Keratinocyte (primary cell): Measurements from ENCODE around the gene MGP. TPM values are rescaled to one million over a fixed set of nuclear protein-coding genes. Genes with fewer than 3 reads are reported as not detected.

Experiments
- DNase-seq: peaks from one replicate; pipeline ENCODE4 v3.0.0-alpha.2; 2011; ENCODE audit warnings: low read depth, missing footprints, low spot score
- FAIRE-seq: peaks from 2 replicates; lab custom pipeline; 2011; peaks lifted over from hg19 to GRCh38; lab: Jason Lieb, UNC
- H2AFZ ChIP-seq: 2 replicates; pipeline ENCODE4 v1.6.0; 2012; ENCODE audit warnings: low read length, control low read depth, inconsistent platforms; ENCODE audit not compliant: control insufficient read depth
- H3K27ac ChIP-seq: 2 replicates; pipeline ENCODE4 v1.5.1; 2011; ENCODE audit warnings: low read length; ENCODE audit not compliant: control insufficient read depth, insufficient read depth
- H3K27me3 ChIP-seq: 3 replicates; pipeline ENCODE4 v1.6.0; 2011; ENCODE audit warnings: low read length; ENCODE audit not compliant: control insufficient read depth, insufficient read depth; ENCODE audit errors: extremely low read depth
- H3K36me3 ChIP-seq, 2 experiments: 2 replicates in 1 of 2; 3 replicates in 1 of 2; pipeline ENCODE4 v1.5.1; 2011; ENCODE audit warnings: low read length in 2 of 2, mild to moderate bottlenecking in 1 of 2; ENCODE audit not compliant: control insufficient read depth in 2 of 2, insufficient read depth in 2 of 2; ENCODE audit errors: extremely low read depth in 1 of 2
- H3K4me1 ChIP-seq: 3 replicates; pipeline ENCODE4 v1.5.1; 2011; ENCODE audit warnings: low read length; ENCODE audit not compliant: control insufficient read depth, insufficient read depth; ENCODE audit errors: extremely low read depth
- H3K4me2 ChIP-seq: 3 replicates; pipeline ENCODE4 v1.6.0; 2011; ENCODE audit warnings: low read depth, low read length; ENCODE audit not compliant: control insufficient read depth, insufficient read depth; ENCODE audit errors: extremely low read depth
- H3K4me3 ChIP-seq, 3 experiments: fragments of 200-600 bp in 1 of 3; sonication (generic) in 1 of 3; 2 replicates in 2 of 3; 3 replicates in 1 of 3; pipeline ENCODE4 v1.5.1; 2011 to 2016; ENCODE audit warnings: low read length in 3 of 3, mild to moderate bottlenecking in 3 of 3, control low read depth in 2 of 3, inconsistent platforms in 1 of 3, low read depth in 1 of 3, mixed read lengths in 1 of 3, mixed run types in 1 of 3, moderate library complexity in 1 of 3; ENCODE audit not compliant: control insufficient read depth in 2 of 3, insufficient read depth in 2 of 3; ENCODE audit errors: extremely low read depth in 1 of 3
- H3K79me2 ChIP-seq: 2 replicates; pipeline ENCODE4 v1.6.0; 2012; ENCODE audit warnings: low read length; ENCODE audit not compliant: control insufficient read depth, insufficient read depth
- H3K9ac ChIP-seq: 3 replicates; pipeline ENCODE4 v1.6.0; 2011; ENCODE audit warnings: low read length; ENCODE audit not compliant: control insufficient read depth, insufficient read depth; ENCODE audit errors: extremely low read depth
- H3K9me1 ChIP-seq: 3 replicates; pipeline ENCODE4 v1.6.0; 2011; ENCODE audit warnings: low read length; ENCODE audit not compliant: control insufficient read depth, insufficient read depth; ENCODE audit errors: extremely low read depth
- H3K9me3 ChIP-seq: 2 replicates; pipeline ENCODE4 v1.5.1; 2012; ENCODE audit warnings: low read depth, low read length; ENCODE audit not compliant: control insufficient read depth
- H4K20me1 ChIP-seq: 3 replicates; pipeline ENCODE4 v1.6.0; 2011; ENCODE audit warnings: low read length; ENCODE audit not compliant: control insufficient read depth, insufficient read depth; ENCODE audit errors: extremely low read depth
- CTCF ChIP-seq, 3 experiments: IDR thresholded peaks in 1 of 3; conservative IDR thresholded peaks in 1 of 3; optimal IDR thresholded peaks in 1 of 3; 2 replicates in 2 of 3; 3 replicates in 1 of 3; pipeline versions ENCODE3 to v1.5.1; 2011; ENCODE audit warnings: low read length in 3 of 3, mild to moderate bottlenecking in 3 of 3, moderate library complexity in 2 of 3, control low read depth in 1 of 3, inconsistent platforms in 1 of 3; ENCODE audit not compliant: insufficient read depth in 2 of 3; ENCODE audit errors: extremely low read depth in 1 of 3
- EZH2 ChIP-seq: IDR thresholded peaks from one replicate; pipeline ENCODE4 v1.6.1; 2012; ENCODE audit warnings: inconsistent platforms, mild to moderate bottlenecking, low read length, moderate library complexity
- dilution Hi-C: fragments of 300-500 bp; cut with MboI; formaldehyde crosslinking; loops from one replicate; pipeline ENCODE4 v1.7.0; 2020; ENCODE audit warnings: low sequenced_read_pairs; ENCODE audit not compliant: extremely low pct_ligation_motif_present
- polyA plus RNA-seq, 5 experiments: library from polyadenylated mRNA; depleted of rRNA in 3 of 5; stranded (reverse) in 3 of 5; stranded (forward) in 1 of 5; unstranded in 1 of 5; fragments of >200 nt; gene quantifications; 1 replicate in 1 of 5; 2 replicates in 3 of 5; 3 replicates in 1 of 5; pipeline versions ENCODE4 v1.2.1 to v1.2.3, GENCODE V29; 2011 to 2012; ENCODE audit warnings: missing spikeins in 2 of 5, low read depth in 1 of 5, low replicate concordance in 1 of 5

MGP gene
- polyA plus RNA-seq, 1 donor (not counting 4 experiments of a cell fraction or from before 2014, with no cell fraction given) = 0.24 TPM

DNA sequence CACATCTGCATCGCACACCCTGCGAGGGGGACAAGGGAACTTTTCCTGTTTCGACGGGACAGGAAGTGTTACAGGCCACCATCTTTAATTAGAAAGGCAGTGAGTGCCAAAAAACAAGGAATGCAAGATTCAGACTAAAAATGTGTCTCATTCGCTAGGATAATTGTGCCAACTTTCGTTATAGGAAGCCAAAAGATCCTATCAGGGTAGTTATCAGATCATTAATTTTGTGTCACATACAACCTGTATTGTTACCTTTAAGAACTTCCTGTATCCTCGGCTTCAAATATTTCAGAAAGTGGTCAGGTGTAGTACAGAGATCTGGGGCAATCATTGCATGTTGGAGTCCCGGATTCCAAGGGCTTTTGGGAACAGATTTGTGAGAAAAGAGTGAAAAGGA lies 19.2 kb upstream of the MGP start:
- dilution Hi-C loops = no loop called here
- Histone ChIP-seq H3K27me3 (no peaks in the 10 kb centered on the region), H2AFZ (peak overlapping the region; percentile 79), H3K36me3 (no peaks in the 10 kb centered on the region), H3K27ac (no peak overlapping the region), H3K9me1 (no peaks in the 10 kb centered on the region), H3K4me3 (peak overlapping the region in 2 of 3 experiments; percentile 9 to 19), H3K9me3 (no peaks in the 10 kb centered on the region), H3K4me1 (peaks cover 16% of the 10 kb centered on the region), H3K79me2 (no peaks in the 10 kb centered on the region), H3K4me2 (peak overlapping the region; percentile 55), H4K20me1 (no peaks in the 10 kb centered on the region), H3K9ac (no peak overlapping the region)
- FAIRE-seq (no peak), DNase-seq (no peak)
- no peak for TF ChIP-seq EZH2
- no peak for TF ChIP-seq CTCF (optimal IDR thresholded peaks at IDR 0.05 in 1 of 3, IDR thresholded peaks at IDR 0.05 in 1 of 3, conservative IDR thresholded peaks at IDR 0.05 in 1 of 3; ENCODE audit: extremely low read depth in 1 of 3, insufficient read depth in 2 of 3, low read length in 3 of 3)

DNA sequence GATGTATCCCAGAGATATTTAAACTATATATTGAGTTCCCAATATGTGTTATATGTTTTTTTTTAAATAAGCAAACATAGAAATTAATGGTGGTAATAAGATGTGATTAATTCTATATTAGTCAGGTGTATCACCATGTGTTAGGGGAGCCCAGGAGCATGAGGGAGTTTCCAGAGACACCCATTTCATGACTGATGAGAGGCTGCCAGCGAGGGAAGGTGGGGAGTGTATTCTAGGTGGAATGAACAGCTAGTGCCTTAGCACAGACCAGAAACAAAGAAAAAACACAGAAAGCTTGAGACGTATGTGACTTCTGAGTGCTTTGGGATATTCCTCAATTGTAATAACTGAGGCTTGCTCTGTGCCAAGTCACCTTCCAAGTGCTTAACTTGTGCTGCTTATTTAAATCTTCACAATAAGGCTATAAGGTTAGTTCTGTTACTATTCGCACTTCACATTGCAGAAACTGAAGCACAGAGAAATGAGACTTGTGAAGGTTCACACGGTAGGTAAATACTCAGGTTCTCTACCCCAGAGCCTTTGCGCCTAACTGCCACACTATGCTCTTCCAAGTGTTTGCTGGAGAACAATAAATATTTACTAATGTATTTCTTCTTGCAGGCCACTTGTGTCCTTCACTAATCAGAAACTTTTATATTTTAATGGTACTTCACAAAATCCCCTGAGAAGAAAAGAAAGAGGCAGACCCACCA lies 17.9 kb upstream of the MGP start:
- Histone ChIP-seq H3K4me2 (no peak overlapping the region), H3K36me3 (no peaks in the 10 kb centered on the region), H4K20me1 (no peaks in the 10 kb centered on the region), H3K27me3 (no peaks in the 10 kb centered on the region), H3K9me1 (no peaks in the 10 kb centered on the region), H3K27ac (no peak overlapping the region), H3K9me3 (no peaks in the 10 kb centered on the region), H3K4me1 (peaks cover 10% of the 10 kb centered on the region), H2AFZ (no peak overlapping the region), H3K79me2 (no peaks in the 10 kb centered on the region), H3K4me3 (no peak overlapping the region), H3K9ac (no peak overlapping the region)
- no peak for TF ChIP-seq CTCF (optimal IDR thresholded peaks at IDR 0.05 in 1 of 3, IDR thresholded peaks at IDR 0.05 in 1 of 3, conservative IDR thresholded peaks at IDR 0.05 in 1 of 3; ENCODE audit: extremely low read depth in 1 of 3, insufficient read depth in 2 of 3, low read length in 3 of 3)
- TF ChIP-seq EZH2 = no peak
- no peak for DNase-seq
- FAIRE-seq = no peak
- dilution Hi-C loops = no loop called here
